Activated T-helper 2 cell treated with anti-CD3 and anti-CD28 coated beads, Interferon-gamma antibody, Interleukin-2, Interleukin-4, amounts not matched to agents 10 μg/mL and 5 μg/mL and 100 μg/mL, durations not matched to agents 14 hours and 24 hours and 36 hours (primary cell): Measurements from ENCODE around the gene EFNB1. TPM values are rescaled to one million over a fixed set of nuclear protein-coding genes. Genes with fewer than 3 reads are reported as not detected.

Source experiments
- DNase-seq: peaks from one replicate; pipeline ENCODE4 v3.0.0; 2021; ENCODE audit warnings: low spot score
- H3K27ac Mint-ChIP-seq: one replicate; pipeline ENCODE4 v1.8.0; 2021; ENCODE audit warnings: mixed read lengths
- H3K27me3 Mint-ChIP-seq: one replicate; pipeline ENCODE4 v1.8.0; 2021; ENCODE audit warnings: low read depth, mixed read lengths
- H3K36me3 Mint-ChIP-seq: one replicate; pipeline ENCODE4 v1.8.0; 2021; ENCODE audit warnings: low read depth, mixed read lengths
- H3K4me1 Mint-ChIP-seq: one replicate; pipeline ENCODE4 v1.8.0; 2021; ENCODE audit warnings: low read depth, mixed read lengths
- H3K4me3 Mint-ChIP-seq: one replicate; pipeline ENCODE4 v1.8.0; 2021; ENCODE audit warnings: low read depth, mild to moderate bottlenecking, moderate library complexity, mixed read lengths
- H3K9me3 Mint-ChIP-seq: one replicate; pipeline ENCODE4 v1.8.0; 2021; ENCODE audit warnings: mixed read lengths
- intact Hi-C: fragments of 100-400 bp; cut with micrococcal nuclease; formaldehyde crosslinking; loops from one replicate; pipeline ENCODE4 v1.15.1; 2023
- total RNA-seq: library from RNA; stranded (reverse); gene quantifications from 2 replicates; pipeline ENCODE4 v1.2.3, GENCODE V29; 2022

EFNB1 gene
- total RNA-seq, 1 donor from 2014 or later = 7.4 TPM

DNA sequence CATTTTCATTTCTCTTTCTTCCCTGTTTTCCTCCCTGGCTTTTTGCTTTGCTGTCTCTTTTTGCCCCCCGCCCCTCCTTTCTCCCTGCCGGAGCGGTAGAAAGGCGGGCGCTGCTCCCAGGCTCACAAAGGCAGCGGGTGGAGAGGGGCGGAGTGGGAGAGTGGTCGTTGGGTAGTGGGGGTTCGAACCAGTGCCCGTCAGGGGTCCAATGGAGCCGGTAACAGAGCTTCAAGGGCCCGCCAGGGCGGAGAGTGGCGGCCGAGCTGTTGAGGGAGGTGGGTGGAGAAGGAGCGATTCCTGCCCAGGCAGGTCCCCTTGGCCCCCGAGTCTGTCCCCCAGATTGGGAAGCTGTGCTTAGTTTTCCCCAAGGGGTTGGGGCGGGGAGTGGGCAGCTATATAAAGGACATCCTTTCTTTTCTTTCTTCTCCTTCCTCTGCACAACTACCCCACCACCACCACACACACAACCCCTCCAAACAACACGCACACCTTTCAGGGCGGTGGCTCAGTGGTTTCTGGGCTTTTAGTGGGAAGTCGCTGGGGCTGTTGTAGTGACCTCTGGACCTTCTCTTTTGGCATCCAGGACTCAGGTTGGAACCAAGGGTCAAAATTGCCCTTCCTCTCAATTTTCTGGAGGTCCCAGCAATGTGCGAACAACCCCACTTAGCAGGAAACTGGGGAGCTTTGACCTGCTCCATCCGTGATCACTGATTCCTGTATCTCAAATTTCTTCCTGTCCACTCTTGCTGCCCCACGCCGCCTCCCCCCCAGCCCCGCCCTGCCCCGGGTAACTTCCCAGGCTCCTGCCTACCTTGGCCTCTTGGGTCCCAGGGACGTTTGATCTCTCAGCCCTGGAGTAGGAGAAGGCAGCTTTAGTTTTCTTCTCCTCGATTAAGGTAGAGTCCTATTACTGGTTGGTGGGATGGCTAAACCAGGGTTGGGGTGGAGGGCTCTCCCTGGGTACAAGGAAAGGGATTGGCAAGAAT lies 1.9 kb downstream of the EFNB1 start:
- Mint-ChIP-seq H3K4me1 (peaks cover 14% of the 10 kb centered on the region), H3K27me3 (peaks cover 5% of the 10 kb centered on the region), H3K4me3 (peak overlapping the region; percentile 81), H3K36me3 (no peaks in the 10 kb centered on the region), H3K9me3 (no peaks in the 10 kb centered on the region), H3K27ac (no peak overlapping the region)
- intact Hi-C loops = no loop called here
- DNase-seq = no peak

DNA sequence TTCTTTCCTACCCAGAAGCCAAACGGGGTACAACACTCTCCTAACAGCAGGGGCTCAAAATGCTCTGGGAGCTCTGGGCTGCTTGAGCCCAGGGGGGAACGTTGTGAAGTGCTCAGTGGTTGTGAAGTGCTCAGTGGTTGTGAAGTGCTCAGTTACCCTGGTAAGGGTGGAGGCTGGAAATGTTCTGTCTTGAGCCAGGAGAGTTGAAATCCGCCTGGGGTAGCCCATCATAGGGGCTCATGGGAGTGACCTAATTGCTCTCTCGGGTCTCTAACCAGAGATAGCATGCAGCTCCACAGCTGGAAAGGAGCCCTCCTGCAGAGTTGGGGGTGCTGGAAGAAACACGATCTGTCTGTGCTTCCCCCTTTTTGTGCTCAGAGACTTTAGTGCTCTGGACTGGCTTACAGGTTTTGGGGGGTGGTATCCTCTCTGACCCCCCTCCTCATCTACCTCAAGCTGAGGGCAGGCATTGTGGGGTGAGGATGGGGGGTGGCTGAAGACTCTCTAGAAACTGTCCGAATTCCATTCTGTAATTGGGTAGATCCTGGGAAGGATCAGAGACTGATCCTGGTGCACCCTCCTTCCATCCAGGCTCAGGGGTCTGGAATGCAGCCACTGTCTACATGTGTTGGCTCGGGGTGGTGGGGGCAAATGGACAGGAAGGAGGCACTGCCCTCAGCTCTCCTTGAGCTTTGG lies 2.7 kb downstream of the EFNB1 start:
- H3K4me1 Mint-ChIP-seq = peaks cover 14% of the 10 kb centered on the region
- H3K36me3 Mint-ChIP-seq = no peaks in the 10 kb centered on the region
- no peak overlapping the region for H3K27ac Mint-ChIP-seq
- no peaks in the 10 kb centered on the region for H3K9me3 Mint-ChIP-seq
- no peak for DNase-seq
- peaks cover 5% of the 10 kb centered on the region for H3K27me3 Mint-ChIP-seq
- H3K4me3 Mint-ChIP-seq = peak overlapping the region; percentile 37
- intact Hi-C loops = no loop called here

DNA sequence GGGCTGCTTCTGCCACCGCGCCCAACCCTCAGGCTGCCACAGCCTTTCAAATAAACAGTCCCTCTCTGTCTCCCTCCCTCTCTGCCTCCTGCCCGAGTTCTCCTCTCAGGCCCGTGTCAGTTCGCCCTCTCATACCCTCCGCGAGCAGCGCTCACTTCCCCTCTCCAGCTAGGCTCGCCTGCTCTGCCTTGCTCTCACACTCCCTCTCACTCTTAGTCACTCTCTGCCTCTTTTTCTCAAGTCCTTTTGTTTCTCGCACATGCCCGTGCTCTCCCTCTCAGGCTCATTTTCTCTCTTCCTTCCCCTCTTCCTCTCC lies 3.2 kb downstream of the EFNB1 start:
- peak overlapping the region; percentile 37 for H3K4me3 Mint-ChIP-seq
- peaks cover 5% of the 10 kb centered on the region for H3K27me3 Mint-ChIP-seq
- no peaks in the 10 kb centered on the region for H3K9me3 Mint-ChIP-seq
- H3K36me3 Mint-ChIP-seq = no peaks in the 10 kb centered on the region
- peaks cover 14% of the 10 kb centered on the region for H3K4me1 Mint-ChIP-seq
- H3K27ac Mint-ChIP-seq = no peak overlapping the region
- intact Hi-C loops = no loop called here
- DNase-seq = no peak

DNA sequence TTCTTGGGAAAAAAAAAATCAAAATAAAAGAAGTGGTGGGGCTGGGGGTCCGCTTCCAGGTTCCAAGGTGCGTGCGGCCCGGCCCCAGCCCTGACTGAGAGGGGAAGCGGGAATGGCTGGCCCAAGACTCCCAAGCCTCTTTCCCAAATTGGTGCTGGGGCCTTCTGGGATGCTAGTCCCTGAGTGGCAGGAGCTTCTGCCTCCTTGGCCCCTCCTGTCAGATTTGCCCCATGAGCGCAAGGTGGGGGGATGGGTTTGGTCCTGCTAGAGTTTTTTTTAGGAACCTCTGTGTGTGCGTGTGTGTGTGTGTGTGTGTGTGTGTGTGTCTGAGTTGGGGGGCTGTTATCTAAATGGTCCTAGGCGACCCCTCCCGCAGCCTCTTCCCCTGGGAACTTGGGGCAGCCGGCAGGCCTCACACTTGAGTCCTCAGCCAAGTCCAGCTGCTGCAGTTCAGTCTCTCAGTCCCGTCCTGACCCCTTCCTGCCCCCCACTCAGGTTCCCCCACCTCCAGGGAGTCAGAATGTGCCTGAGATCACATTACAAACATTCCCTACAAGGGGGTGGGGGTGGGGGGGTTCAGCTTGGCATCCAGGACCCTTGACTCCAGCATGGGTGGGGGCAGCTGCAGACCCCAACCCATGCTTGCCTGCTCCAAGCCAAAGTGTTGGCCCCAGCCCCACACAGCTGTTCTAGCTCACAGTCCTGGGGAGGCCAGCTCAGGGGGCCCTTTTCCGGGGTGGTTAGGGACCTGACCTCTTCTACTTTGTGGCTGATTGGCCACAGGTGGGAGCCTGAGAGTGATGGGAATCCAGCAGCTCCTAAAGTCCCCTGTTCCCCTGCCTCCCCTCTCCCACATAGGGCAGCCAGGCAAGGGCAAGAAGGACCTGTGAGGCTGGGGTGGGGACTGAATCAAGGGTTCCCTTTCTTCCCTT lies 4.0 kb downstream of the EFNB1 start:
- Mint-ChIP-seq H3K27ac (no peak overlapping the region), H3K36me3 (no peaks in the 10 kb centered on the region), H3K4me3 (no peak overlapping the region), H3K9me3 (no peaks in the 10 kb centered on the region), H3K27me3 (peaks cover 5% of the 10 kb centered on the region), H3K4me1 (peaks cover 12% of the 10 kb centered on the region)
- no peak for DNase-seq
- intact Hi-C loops = no loop called here

DNA sequence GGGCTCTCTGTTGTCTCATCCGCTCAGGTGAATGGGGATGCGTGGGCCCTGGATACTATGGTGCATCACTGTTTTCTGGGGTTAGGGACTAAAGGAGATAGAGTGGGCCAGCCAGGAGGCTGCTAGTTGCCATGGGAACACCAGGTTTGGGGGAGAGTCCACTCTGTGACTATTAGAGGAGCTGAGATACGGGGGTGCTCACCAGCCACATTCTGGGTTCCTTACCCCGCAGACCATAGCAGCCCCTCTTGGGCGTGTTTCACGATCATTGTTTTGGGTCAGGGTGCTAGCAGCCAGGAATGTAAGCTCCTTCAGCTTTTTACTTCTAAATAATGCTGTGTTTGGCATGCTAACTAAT lies 4.6 kb downstream of the EFNB1 start:
- peaks cover 9% of the 10 kb centered on the region for H3K4me1 Mint-ChIP-seq
- H3K4me3 Mint-ChIP-seq = no peak overlapping the region
- intact Hi-C loops = no loop called here
- no peak for DNase-seq
- no peaks in the 10 kb centered on the region for H3K36me3 Mint-ChIP-seq
- no peaks in the 10 kb centered on the region for H3K9me3 Mint-ChIP-seq
- no peak overlapping the region for H3K27ac Mint-ChIP-seq
- peaks cover 5% of the 10 kb centered on the region for H3K27me3 Mint-ChIP-seq

DNA sequence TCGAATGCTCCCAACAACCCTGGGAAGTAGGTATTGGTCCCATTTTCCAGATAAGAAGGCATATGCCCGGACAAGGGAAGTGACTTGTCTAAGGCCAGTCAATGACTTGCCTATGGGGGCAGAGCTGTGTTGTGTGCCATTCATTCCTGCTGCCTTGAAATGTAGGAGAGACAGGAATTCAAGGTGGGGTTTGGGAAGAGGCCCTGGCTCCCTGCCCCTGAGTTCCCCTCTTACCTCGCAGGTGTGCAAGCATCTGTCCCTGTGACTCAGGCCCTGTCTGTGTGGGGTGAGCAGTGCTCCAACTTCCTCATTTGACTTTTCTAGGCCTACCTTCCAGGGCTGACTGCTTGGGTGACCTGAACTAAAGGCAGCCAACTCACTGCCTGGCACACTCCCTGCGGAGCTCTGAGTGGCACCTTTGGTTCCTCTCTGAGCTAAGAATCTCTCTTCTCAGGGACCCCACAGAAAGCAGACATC lies 5.1 kb downstream of the EFNB1 start:
- Mint-ChIP-seq H3K27ac (no peak overlapping the region), H3K36me3 (no peaks in the 10 kb centered on the region), H3K9me3 (no peaks in the 10 kb centered on the region), H3K4me1 (peaks cover 7% of the 10 kb centered on the region), H3K27me3 (peaks cover 5% of the 10 kb centered on the region), H3K4me3 (no peak overlapping the region)
- intact Hi-C loops = no loop called here
- DNase-seq = no peak

DNA sequence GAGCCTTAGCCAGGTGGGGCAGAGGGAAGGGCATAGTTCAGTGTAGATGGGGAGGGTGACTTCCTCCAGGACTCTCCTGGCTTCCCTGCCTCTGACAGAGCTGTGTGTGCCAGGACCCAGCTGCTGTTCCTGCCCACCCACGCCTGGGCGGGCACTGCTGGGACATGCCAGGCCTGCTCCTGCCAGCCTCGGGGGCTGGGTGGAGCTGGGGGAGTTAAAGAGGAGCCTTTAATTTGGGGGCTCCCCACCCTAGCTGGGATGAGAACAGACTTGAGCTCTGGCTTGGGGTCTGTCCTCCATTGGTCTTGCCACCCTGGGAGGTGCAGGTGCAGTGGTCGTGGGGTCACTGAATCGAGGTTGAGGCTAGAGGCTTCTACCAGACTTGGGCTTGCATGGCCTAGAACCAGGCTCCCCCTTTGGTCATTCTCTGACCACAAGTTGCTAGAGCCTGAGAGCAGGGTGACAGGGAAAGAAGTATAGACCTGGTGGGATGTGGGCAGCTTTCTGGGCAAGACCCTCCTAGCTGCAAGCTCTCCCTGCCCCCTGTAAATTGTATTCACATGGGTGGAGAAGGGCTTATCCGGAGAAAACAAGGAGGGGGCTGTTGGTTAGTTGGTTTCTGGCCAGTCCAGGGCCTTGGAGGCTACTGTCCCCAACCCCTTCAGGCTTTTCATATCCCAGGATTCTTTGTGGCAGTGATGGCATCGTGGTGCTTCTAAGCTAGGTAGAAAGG lies 5.7 kb downstream of the EFNB1 start:
- intact Hi-C loops = no loop called here
- H3K9me3 Mint-ChIP-seq = no peaks in the 10 kb centered on the region
- H3K4me1 Mint-ChIP-seq = peaks cover 7% of the 10 kb centered on the region
- H3K36me3 Mint-ChIP-seq = no peaks in the 10 kb centered on the region
- H3K4me3 Mint-ChIP-seq = no peak overlapping the region
- peaks cover 5% of the 10 kb centered on the region for H3K27me3 Mint-ChIP-seq
- no peak overlapping the region for H3K27ac Mint-ChIP-seq
- DNase-seq = no peak

DNA sequence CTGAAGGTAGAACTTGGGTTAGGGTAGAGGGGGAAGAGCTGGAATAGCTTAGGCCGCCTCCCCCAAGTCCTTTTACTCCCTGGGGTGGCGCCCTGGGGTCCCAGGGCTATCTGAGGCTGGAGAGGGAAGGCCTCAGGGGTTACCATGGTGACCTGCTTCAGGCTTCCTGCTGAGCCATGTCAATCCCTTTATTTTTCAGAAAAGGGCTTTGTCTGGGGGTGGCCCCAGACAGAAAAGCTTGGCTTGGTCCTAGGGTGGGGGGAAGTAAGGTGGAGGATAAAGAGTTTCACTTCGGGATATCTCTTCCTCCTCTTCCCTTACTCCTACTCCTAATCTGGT lies 6.3 kb downstream of the EFNB1 start:
- peaks cover 7% of the 10 kb centered on the region for H3K4me1 Mint-ChIP-seq
- H3K27ac Mint-ChIP-seq = no peak overlapping the region
- no peaks in the 10 kb centered on the region for H3K36me3 Mint-ChIP-seq
- no peak for DNase-seq
- peaks cover 5% of the 10 kb centered on the region for H3K27me3 Mint-ChIP-seq
- no peak overlapping the region for H3K4me3 Mint-ChIP-seq
- H3K9me3 Mint-ChIP-seq = no peaks in the 10 kb centered on the region
- intact Hi-C loops = no loop called here

DNA sequence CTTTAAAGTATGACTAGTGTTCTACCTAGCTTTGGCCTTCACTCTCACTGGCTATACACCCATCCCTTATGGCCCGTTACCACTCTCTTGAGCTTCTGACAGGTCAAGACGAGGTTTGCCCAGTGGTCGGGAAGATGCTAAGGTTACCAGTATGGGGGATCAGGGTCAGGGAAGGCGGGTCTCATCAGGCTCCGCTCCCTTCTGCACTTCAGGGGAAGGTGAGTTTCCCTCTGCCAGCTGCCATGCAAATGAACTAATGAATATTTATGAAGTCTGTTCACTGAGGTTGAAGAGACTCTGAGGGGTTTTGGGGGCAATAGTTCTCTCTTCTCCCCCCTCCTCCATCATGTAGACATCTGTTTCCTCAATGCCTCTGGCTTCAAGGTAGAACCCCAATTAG lies 6.6 kb downstream of the EFNB1 start:
- Mint-ChIP-seq H3K36me3 (no peaks in the 10 kb centered on the region), H3K9me3 (no peaks in the 10 kb centered on the region), H3K4me1 (peaks cover 7% of the 10 kb centered on the region), H3K27me3 (peaks cover 5% of the 10 kb centered on the region), H3K4me3 (no peak overlapping the region), H3K27ac (no peak overlapping the region)
- intact Hi-C loops = no loop called here
- no peak for DNase-seq

DNA sequence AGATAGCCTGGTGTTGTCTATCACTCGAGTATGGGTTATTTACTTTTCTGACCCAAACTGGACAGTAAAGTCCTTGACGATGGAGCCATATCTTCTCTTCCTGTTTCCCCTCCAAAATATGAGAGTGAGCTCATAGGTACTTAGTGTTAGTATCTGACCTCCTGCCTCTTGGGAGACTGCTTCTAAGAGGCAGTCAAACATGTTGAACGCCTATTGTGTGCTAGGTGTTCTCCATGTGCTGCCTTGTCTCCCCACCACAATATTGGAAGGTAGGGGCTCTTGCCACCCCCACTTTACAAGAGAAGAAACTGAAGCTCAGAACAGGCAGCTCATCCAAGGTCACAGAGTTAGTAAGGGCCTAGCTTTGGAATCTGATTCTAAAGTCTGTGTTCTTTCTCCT lies 8.3 kb downstream of the EFNB1 start:
- intact Hi-C loops = no loop called here
- Mint-ChIP-seq H3K4me1 (peaks cover 2% of the 10 kb centered on the region), H3K27me3 (peaks cover 1% of the 10 kb centered on the region), H3K9me3 (no peaks in the 10 kb centered on the region), H3K27ac (no peak overlapping the region), H3K36me3 (no peaks in the 10 kb centered on the region), H3K4me3 (no peak overlapping the region)
- no peak for DNase-seq

DNA sequence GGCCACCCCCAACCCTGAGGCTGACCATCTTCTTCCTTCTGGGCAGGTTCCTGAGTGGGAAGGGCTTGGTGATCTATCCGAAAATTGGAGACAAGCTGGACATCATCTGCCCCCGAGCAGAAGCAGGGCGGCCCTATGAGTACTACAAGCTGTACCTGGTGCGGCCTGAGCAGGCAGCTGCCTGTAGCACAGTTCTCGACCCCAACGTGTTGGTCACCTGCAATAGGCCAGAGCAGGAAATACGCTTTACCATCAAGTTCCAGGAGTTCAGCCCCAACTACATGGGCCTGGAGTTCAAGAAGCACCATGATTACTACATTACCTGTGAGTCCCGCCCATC lies 9.7 kb downstream of the EFNB1 start:
- Mint-ChIP-seq H3K9me3 (no peaks in the 10 kb centered on the region), H3K4me1 (no peaks in the 10 kb centered on the region), H3K36me3 (no peaks in the 10 kb centered on the region), H3K27ac (no peak overlapping the region), H3K4me3 (no peak overlapping the region), H3K27me3 (no peaks in the 10 kb centered on the region)
- intact Hi-C loops = no loop called here
- no peak for DNase-seq

DNA sequence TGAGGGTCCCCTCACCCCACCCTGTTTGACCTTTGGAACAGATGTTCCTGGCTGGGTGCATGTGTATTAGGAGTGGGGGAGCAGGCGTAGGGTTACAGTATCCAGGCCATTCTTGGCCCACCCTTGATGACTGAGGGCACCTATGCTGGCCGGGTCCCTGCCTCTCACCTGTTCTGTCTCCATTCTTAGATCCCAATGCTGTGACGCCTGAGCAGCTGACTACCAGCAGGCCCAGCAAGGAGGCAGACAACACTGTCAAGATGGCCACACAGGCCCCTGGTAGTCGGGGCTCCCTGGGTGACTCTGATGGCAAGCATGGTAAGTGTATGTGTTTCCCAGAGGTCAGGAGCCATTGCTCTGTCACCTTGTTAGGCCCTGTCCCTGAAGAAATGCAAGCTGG lies 10.9 kb downstream of the EFNB1 start:
- intact Hi-C loops = no loop called here
- Mint-ChIP-seq H3K4me3 (no peak overlapping the region), H3K27me3 (no peaks in the 10 kb centered on the region), H3K27ac (no peak overlapping the region), H3K36me3 (no peaks in the 10 kb centered on the region), H3K9me3 (no peaks in the 10 kb centered on the region), H3K4me1 (no peaks in the 10 kb centered on the region)
- DNase-seq = no peak
